ENCODE results near the gene ADGRD2. TPM values are rescaled to one million over a fixed set of nuclear protein-coding genes. Genes with fewer than 3 reads are reported as not detected.
A peak's percentile ranks its signal among the peaks of the same experiment; 100 is the strongest.

Gene ADGRD2
- total and polyA plus RNA-seq, 2 of the 13 experiments (the other 11 are each of a cell fraction or from before 2014, with no cell fraction given), result not detected

- Histone ChIP-seq H3K79me2 (ENCODE audit: insufficient read depth, low read length) (no peaks in the 10 kb centered on the region), H4K20me1 (ENCODE audit: insufficient read depth, low read length) (no peaks in the 10 kb centered on the region), H2AFZ (ENCODE audit: low read length) (no peak overlapping the region), H3K4me3 (replicated peaks in 1 of 3; ENCODE audit: insufficient read depth in 1 of 3, low read depth in 2 of 3, low read length in 3 of 3) (no peak overlapping the region), H3K27me3 (ENCODE audit: control insufficient read depth in 1 of 2, insufficient read depth in 2 of 2, low read length in 2 of 2) (peaks cover 6 to 10% of the 10 kb centered on the region in 2 experiments; a peak in 3 of 5 replicates), H3K36me3 (replicated peaks in 1 of 2; ENCODE audit: control insufficient read depth in 1 of 2, insufficient read depth in 2 of 2, low read length in 2 of 2) (no peaks in the 10 kb centered on the region), H3K9ac (ENCODE audit: insufficient read depth, low read depth, low read length) (no peak overlapping the region), H3K4me2 (ENCODE audit: low read depth, low read length) (no peak overlapping the region), H3K27ac (ENCODE audit: extremely low read length, insufficient read depth, low read length) (no peak overlapping the region), H3K4me1 (ENCODE audit: insufficient read depth, low read length) (no peaks in the 10 kb centered on the region), H3K9me3 (ENCODE audit: low read length) (no peaks in the 10 kb centered on the region)
- no peak for FAIRE-seq
- CTCF ChIA-PET (ENCODE audit: low intra/inter-chr PET ratio, low total read pairs), result no interaction called here
- no TSS peak for BruUV-seq (replicated peaks)
- intact Hi-C loops (cut with micrococcal nuclease; ENCODE audit: unreplicated experiment), result no loop called here
- in situ Hi-C loops (cut with HindIII; ENCODE audit: extremely low pct_ligation_motif_present, low pct_unique_long_range_greater_than_20kb), result no loop called here
- 24% methylated on average over 12 of the region's 18 CpGs for WGBS (ENCODE audit: low lambda C conversion rate)
- no peak for ATAC-seq
- no peak for DNase-seq (ENCODE audit: low spot score)
- POLR2A ChIA-PET, result no interaction called here
- TF ChIP-seq MLXIP (CRISPR knock-in tag; IDR thresholded peaks at IDR 0.05; ENCODE audit: borderline replicate concordance) (no peak), SUZ12 (IDR thresholded peaks at IDR 0.05; ENCODE audit: low read depth, low read length) (no peak), ZNF629 (CRISPR knock-in tag; conservative IDR thresholded peaks at IDR 0.05) (peak; percentile 91), ZNF777 (CRISPR knock-in tag; IDR thresholded peaks at IDR 0.05) (no peak), ZNF572 (CRISPR knock-in tag; IDR thresholded peaks at IDR 0.05) (no peak), RARA (CRISPR knock-in tag; IDR thresholded peaks at IDR 0.05) (no peak), RNF2 (conservative IDR thresholded peaks at IDR 0.05; ENCODE audit: low read depth) (no peak), ZNF10 (CRISPR knock-in tag; IDR thresholded peaks at IDR 0.05; ENCODE audit: borderline replicate concordance, low read depth) (no peak), ZSCAN25 (CRISPR knock-in tag; IDR thresholded peaks at IDR 0.05) (no peak), ELF4 (CRISPR knock-in tag; IDR thresholded peaks at IDR 0.05; ENCODE audit: borderline replicate concordance) (no peak), ZUFSP (CRISPR knock-in tag; IDR thresholded peaks at IDR 0.05; ENCODE audit: borderline replicate concordance) (no peak), RORA (CRISPR knock-in tag; IDR thresholded peaks at IDR 0.05) (no peak), IRF1 (CRISPR knock-in tag; IDR thresholded peaks at IDR 0.05; ENCODE audit: low read depth) (no peak), NR2F6 (IDR thresholded peaks at IDR 0.05) (no peak), NR2F6 (CRISPR knock-in tag; IDR thresholded peaks at IDR 0.05) (no peak), ZSCAN31 (CRISPR knock-in tag; IDR thresholded peaks at IDR 0.05; ENCODE audit: low read depth) (no peak), ZBTB44 (CRISPR knock-in tag; IDR thresholded peaks at IDR 0.05) (no peak)
Measured at GRCh38 chr9:124457079-124457886, 7.0 kb downstream of the ADGRD2 start.

All from HepG2 (cell line).